Endodermal cell (in vitro differentiated cells): ENCODE measurements around the gene KRTAP5-4. TPM values are rescaled to one million over a fixed set of nuclear protein-coding genes. Genes with fewer than 3 reads are reported as not detected.
"Not testable (repeated sequence)": the region's sequence is repeated elsewhere in the genome, so short reads cannot be mapped to it uniquely, and the experiment has no call there.

Experiments
- DNase-seq: peaks from one replicate; pipeline ENCODE4 v3.0.0-alpha.2; 2017
- H3K27ac ChIP-seq: 2 replicates; pipeline ENCODE4 v1.5.1; 2013; ENCODE audit warnings: mild to moderate bottlenecking, low read depth, low read length, moderate library complexity
- H3K27me3 ChIP-seq: 2 replicates; pipeline ENCODE4 v1.6.1; 2013; ENCODE audit warnings: mild to moderate bottlenecking, low read length, moderate library complexity; ENCODE audit not compliant: insufficient read depth, control insufficient read depth, poor library complexity, severe bottlenecking
- H3K36me3 ChIP-seq: 2 replicates; pipeline ENCODE4 v1.7.0; 2013; ENCODE audit warnings: mild to moderate bottlenecking, low read length, moderate library complexity; ENCODE audit not compliant: control insufficient read depth, insufficient read depth
- H3K4me1 ChIP-seq: one replicate; pipeline ENCODE4 v1.7.0; 2013; ENCODE audit warnings: low read length; ENCODE audit not compliant: control insufficient read depth, insufficient read depth
- H3K4me3 ChIP-seq: 2 replicates; pipeline ENCODE4 v1.5.1; 2013; ENCODE audit warnings: mild to moderate bottlenecking, low read length, moderate library complexity
- H3K9ac ChIP-seq: 2 replicates; pipeline ENCODE4 v1.6.1; 2013; ENCODE audit warnings: mild to moderate bottlenecking, low read length, moderate library complexity; ENCODE audit not compliant: poor library complexity, severe bottlenecking; ENCODE audit errors: extremely low read depth
- H3K9me3 ChIP-seq: 2 replicates; pipeline ENCODE4 v1.6.1; 2013; ENCODE audit warnings: mild to moderate bottlenecking, low read length, moderate library complexity; ENCODE audit not compliant: control insufficient read depth
- H3K27ac Mint-ChIP-seq: 2 replicates; pipeline ENCODE4 v1.8.0; 2020; ENCODE audit warnings: mixed read lengths
- H3K27me3 Mint-ChIP-seq: 2 replicates; pipeline ENCODE4 v1.8.0; 2021; ENCODE audit warnings: mild to moderate bottlenecking, mixed read lengths; ENCODE audit not compliant: insufficient read depth
- H3K36me3 Mint-ChIP-seq: 2 replicates; pipeline ENCODE4 v1.8.0; 2020; ENCODE audit warnings: low read depth, mixed read lengths
- H3K4me1 Mint-ChIP-seq: 2 replicates; pipeline ENCODE4 v1.8.0; 2020; ENCODE audit warnings: mixed read lengths
- H3K4me3 Mint-ChIP-seq: 2 replicates; pipeline ENCODE4 v1.8.0; 2020; ENCODE audit warnings: mild to moderate bottlenecking, moderate library complexity, mixed read lengths
- H3K9me3 Mint-ChIP-seq: 2 replicates; pipeline ENCODE4 v1.8.0; 2020; ENCODE audit warnings: mild to moderate bottlenecking, mixed read lengths
- WGBS, 2 experiments: methylation state at CpG; one replicate each; pipeline versions ENCODE4 v1.1.5 to v1.1.7; 2013; ENCODE audit warnings: missing lambda C conversion rate in 2 of 2, mixed read lengths in 1 of 2; ENCODE audit not compliant: insufficient coverage in 1 of 2, insufficient read length in 1 of 2; 5-methylcytosine and 5-hydroxymethylcytosine counted together
- total RNA-seq, 2 donors: library from RNA; stranded (reverse); fragmentation: NEBNext Ultra II Directional in 1 of 2; extraction: Animal tissue kit (Norgen Biotek cat#: 25700) in 1 of 2; gene quantifications; 2 replicates in 1 of 2; 3 replicates in 1 of 2; pipeline ENCODE4 v1.2.1, GENCODE V29; 2021
- TF ChIP-seq, protein P1 (sequence below): fragments of 200-600 bp; sonication (generic); conservative IDR thresholded peaks from 2 replicates; pipeline ENCODE4 v1.5.0; 2021; ENCODE audit warnings: antibody characterized with exemption, mild to moderate bottlenecking

The KRTAP5-4 gene
- total RNA-seq, 2 donors from 2014 or later = not detected

DNA sequence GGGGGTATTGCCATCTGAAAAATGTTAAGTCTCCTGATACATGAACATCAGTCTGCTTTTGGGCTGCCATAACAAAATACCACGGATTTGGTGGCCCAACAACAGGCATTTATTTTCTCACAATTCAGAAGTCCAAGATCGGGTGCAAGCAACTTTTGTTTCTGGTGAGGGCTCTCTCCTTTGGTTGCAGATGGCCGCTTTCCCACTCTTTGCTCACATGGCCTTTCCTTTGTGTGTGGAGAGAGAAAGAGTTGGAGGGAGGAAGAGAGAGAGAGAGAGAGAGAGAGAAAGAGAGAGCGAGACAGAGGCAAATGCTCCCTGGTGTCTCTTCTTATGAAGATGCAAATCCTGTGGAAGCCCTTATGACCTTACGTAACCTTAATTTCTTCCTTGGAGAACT lies 21.3 kb downstream of the KRTAP5-4 start:
- no peaks in the 10 kb centered on the region for H3K27me3 ChIP-seq
- WGBS, 2 experiments = 66 to 90% methylated on average over 3 to 4 of the region's 5 CpGs
- H3K36me3 ChIP-seq = no peaks in the 10 kb centered on the region
- H3K27ac ChIP-seq = no peak overlapping the region
- Mint-ChIP-seq H3K9me3 (peaks cover 16% of the 10 kb centered on the region), H3K4me1 (peaks cover 9% of the 10 kb centered on the region), H3K27ac (no peak overlapping the region), H3K4me3 (no peak overlapping the region), H3K27me3 (peaks cover 34% of the 10 kb centered on the region), H3K36me3 (peaks cover 2% of the 10 kb centered on the region)
- no peak for DNase-seq
- no peak overlapping the region for H3K4me3 ChIP-seq
- H3K4me1 ChIP-seq = no peaks in the 10 kb centered on the region
- no peak overlapping the region for H3K9ac ChIP-seq
- TF ChIP-seq, protein P1, sequence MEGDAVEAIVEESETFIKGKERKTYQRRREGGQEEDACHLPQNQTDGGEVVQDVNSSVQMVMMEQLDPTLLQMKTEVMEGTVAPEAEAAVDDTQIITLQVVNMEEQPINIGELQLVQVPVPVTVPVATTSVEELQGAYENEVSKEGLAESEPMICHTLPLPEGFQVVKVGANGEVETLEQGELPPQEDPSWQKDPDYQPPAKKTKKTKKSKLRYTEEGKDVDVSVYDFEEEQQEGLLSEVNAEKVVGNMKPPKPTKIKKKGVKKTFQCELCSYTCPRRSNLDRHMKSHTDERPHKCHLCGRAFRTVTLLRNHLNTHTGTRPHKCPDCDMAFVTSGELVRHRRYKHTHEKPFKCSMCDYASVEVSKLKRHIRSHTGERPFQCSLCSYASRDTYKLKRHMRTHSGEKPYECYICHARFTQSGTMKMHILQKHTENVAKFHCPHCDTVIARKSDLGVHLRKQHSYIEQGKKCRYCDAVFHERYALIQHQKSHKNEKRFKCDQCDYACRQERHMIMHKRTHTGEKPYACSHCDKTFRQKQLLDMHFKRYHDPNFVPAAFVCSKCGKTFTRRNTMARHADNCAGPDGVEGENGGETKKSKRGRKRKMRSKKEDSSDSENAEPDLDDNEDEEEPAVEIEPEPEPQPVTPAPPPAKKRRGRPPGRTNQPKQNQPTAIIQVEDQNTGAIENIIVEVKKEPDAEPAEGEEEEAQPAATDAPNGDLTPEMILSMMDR = no peak
- H3K9me3 ChIP-seq = no peaks in the 10 kb centered on the region

DNA sequence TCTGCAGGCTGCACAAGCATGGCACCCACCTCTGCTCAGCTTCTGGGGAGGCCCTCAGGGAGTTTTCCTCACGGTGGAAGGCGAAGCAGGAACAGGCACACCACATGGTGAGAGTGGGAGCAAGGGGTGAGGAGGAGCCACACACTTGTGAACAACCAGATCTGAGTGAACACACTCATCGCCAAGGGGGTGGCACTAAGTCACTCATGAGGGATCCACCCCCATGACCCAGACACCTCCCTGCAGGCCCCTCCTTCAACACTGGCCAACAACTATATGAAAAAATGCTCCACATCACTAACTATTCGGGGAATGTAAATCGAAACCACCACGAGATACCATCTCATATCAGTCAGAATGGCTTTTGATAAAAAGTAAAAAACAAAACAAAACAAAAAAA lies 23.1 kb downstream of the KRTAP5-4 start:
- Mint-ChIP-seq H3K27ac (no peak overlapping the region), H3K9me3 (peaks cover 16% of the 10 kb centered on the region), H3K36me3 (peaks cover 2% of the 10 kb centered on the region), H3K4me1 (peaks cover 9% of the 10 kb centered on the region), H3K4me3 (no peak overlapping the region), H3K27me3 (peaks cover 36% of the 10 kb centered on the region)
- H3K27me3 ChIP-seq = no peaks in the 10 kb centered on the region
- TF ChIP-seq, protein P1 = no peak
- H3K36me3 ChIP-seq = no peaks in the 10 kb centered on the region
- no peak overlapping the region for H3K9ac ChIP-seq
- 60 to 91% methylated on average over 1 to 6 of the region's 6 CpGs for WGBS, 2 experiments
- no peak overlapping the region for H3K27ac ChIP-seq
- no peaks in the 10 kb centered on the region for H3K4me1 ChIP-seq
- no peaks in the 10 kb centered on the region for H3K9me3 ChIP-seq
- DNase-seq = no peak
- no peak overlapping the region for H3K4me3 ChIP-seq

DNA sequence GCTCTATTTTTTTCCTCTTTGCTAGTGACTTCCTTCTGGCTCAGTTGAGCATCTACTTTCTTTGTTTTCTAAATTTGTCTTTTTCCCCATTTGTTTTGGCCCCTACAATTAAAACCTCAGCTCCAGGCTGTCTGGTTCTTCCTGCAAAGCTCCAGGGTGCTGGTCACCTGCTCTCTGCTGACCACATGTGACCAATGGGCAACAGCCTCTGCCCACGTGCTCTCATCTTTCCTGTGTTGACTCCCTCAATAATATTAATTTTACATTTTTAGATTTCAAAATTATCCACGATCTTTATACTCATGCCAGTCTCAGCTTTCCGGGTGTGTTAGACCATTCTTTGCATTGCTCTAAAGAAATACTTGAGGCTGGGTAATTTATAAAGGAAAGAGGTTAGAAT lies 23.5 kb downstream of the KRTAP5-4 start:
- peaks cover 36% of the 10 kb centered on the region for H3K27me3 Mint-ChIP-seq
- H3K9me3 ChIP-seq, H3K4me3 ChIP-seq, H3K9ac ChIP-seq, H3K27ac Mint-ChIP-seq, H3K27ac ChIP-seq, H3K36me3 Mint-ChIP-seq, H3K36me3 ChIP-seq, DNase-seq, H3K4me1 ChIP-seq, H3K4me1 Mint-ChIP-seq, H3K4me3 Mint-ChIP-seq, H3K27me3 ChIP-seq: not testable (repeated sequence)
- 91 to 100% methylated on average over 1 to 3 of the region's 3 CpGs for WGBS, 2 experiments
- peaks cover 16% of the 10 kb centered on the region for H3K9me3 Mint-ChIP-seq

DNA sequence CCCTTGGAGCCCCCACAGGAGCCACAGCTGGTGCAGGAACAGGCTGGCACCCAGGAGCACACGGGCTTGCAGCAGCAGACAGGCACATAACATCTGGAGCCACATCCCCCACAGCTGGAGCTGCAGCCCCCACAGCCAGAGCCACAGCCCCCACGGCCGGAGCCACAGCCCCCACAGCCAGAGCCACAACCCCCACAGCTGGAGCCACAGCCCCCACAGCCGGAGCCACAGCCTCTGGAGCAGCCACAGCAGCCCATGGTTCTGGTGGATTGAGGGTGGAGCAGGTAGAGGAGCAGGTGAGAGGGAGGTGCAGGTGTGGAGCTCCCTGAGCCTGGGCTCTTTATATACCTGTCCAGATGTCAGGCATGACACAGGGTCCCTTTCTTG lies 24.0 kb downstream of the KRTAP5-4 start, which contains the start of gene KRTAP5-2:
Gene KRTAP5-2 (minus strand): TSS at position 301 of the 387 bp plus-strand sequence. CDS start 44 bp downstream, at position 257.
- Histone ChIP-seq H3K9me3 (no peaks in the 10 kb centered on the region), H3K9ac (no peak within 1 kb of the TSS), H3K27ac (no peak within 1 kb of the TSS), H3K27me3 (no peaks in the 10 kb centered on the region), H3K4me3 (no peak within 1 kb of the TSS), H3K4me1 (no peaks in the 10 kb centered on the region), H3K36me3 (no peaks in the 10 kb centered on the region)
- Mint-ChIP-seq H3K4me1 (peaks cover 9% of the 10 kb centered on the region), H3K9me3 (peaks cover 16% of the 10 kb centered on the region), H3K36me3 (peaks cover 2% of the 10 kb centered on the region), H3K4me3 (no peak within 1 kb of the TSS), H3K27me3 (peaks cover 39% of the 10 kb centered on the region), H3K27ac (no peak within 1 kb of the TSS)
- TF ChIP-seq, protein P1 = no peak
- 100% methylated on average over 1 of the region's 4 CpGs; no CpG with 5 or more reads in 1 of the 2 experiments for WGBS, 2 experiments
- no peak for DNase-seq
